IgD-negative memory B cell (primary cell): Measurements from ENCODE around the gene YJU2. TPM values are rescaled to one million over a fixed set of nuclear protein-coding genes. Genes with fewer than 3 reads are reported as not detected.

Source experiments
- H3K27ac Mint-ChIP-seq, 3 donors: one replicate each; pipeline ENCODE4 v1.8.0; 2020 to 2022; ENCODE audit warnings: mild to moderate bottlenecking in 3 of 3, mixed read lengths in 3 of 3, moderate library complexity in 1 of 3
- H3K27me3 Mint-ChIP-seq: one replicate; pipeline ENCODE4 v1.8.0; 2021; ENCODE audit warnings: mixed read lengths
- H3K36me3 Mint-ChIP-seq: one replicate; pipeline ENCODE4 v1.8.0; 2020; ENCODE audit warnings: mild to moderate bottlenecking, mixed read lengths
- H3K4me1 Mint-ChIP-seq, 3 donors: one replicate each; pipeline ENCODE4 v1.8.0; 2020 to 2022; ENCODE audit warnings: mixed read lengths in 3 of 3, mild to moderate bottlenecking in 1 of 3
- H3K4me3 Mint-ChIP-seq, 4 donors: one replicate each; pipeline ENCODE4 v1.8.0; 2020 to 2022; ENCODE audit warnings: mild to moderate bottlenecking in 4 of 4, mixed read lengths in 4 of 4, moderate library complexity in 3 of 4
- H3K9me3 Mint-ChIP-seq, 3 donors: one replicate each; pipeline ENCODE4 v1.8.0; 2020 to 2021; ENCODE audit warnings: mixed read lengths in 3 of 3, mild to moderate bottlenecking in 1 of 3
- polyA plus RNA-seq: library from polyadenylated mRNA; unstranded; fragments of 300-500 nt; fragmentation: Illumina TruSeq; gene quantifications from one replicate; pipeline ENCODE4 v1.2.3, GENCODE V29; 2021

YJU2 gene
- polyA plus RNA-seq, 1 donor from 2014 or later: 45.6 TPM

- Mint-ChIP-seq H3K4me1 (no peaks in the 10 kb centered on the region), H3K27me3 (peaks cover 8% of the 10 kb centered on the region), H3K4me3 (no peak overlapping the region), H3K27ac (peak overlapping the region in 1 of 3 donors; percentile 76), H3K9me3 (peaks cover 0 to 2% (median 0%) of the 10 kb centered on the region in 3 donors), H3K36me3 (no peaks in the 10 kb centered on the region)
Measured at GRCh38 chr19:4291184-4291732, 44.4 kb downstream of the YJU2 start.

- peaks cover 0 to 2% (median 0%) of the 10 kb centered on the region in 3 donors for H3K9me3 Mint-ChIP-seq
- no peak overlapping the region for H3K27ac Mint-ChIP-seq
- no peak overlapping the region for H3K4me3 Mint-ChIP-seq
- peaks cover 10% of the 10 kb centered on the region for H3K27me3 Mint-ChIP-seq
- H3K36me3 Mint-ChIP-seq: no peaks in the 10 kb centered on the region
- no peaks in the 10 kb centered on the region for H3K4me1 Mint-ChIP-seq
Measured at GRCh38 chr19:4292515-4292914, 45.6 kb downstream of the YJU2 start.

GRCh38 chr19:4294389-4294788, 47.5 kb downstream of the YJU2 start:
- no peaks in the 10 kb centered on the region for H3K4me1 Mint-ChIP-seq
- H3K27me3 Mint-ChIP-seq: peaks cover 5% of the 10 kb centered on the region
- no peak overlapping the region for H3K27ac Mint-ChIP-seq
- H3K36me3 Mint-ChIP-seq: no peaks in the 10 kb centered on the region
- H3K4me3 Mint-ChIP-seq: no peak overlapping the region
- no peaks in the 10 kb centered on the region for H3K9me3 Mint-ChIP-seq

GRCh38 chr19:4295972-4296771, 49.3 kb downstream of the YJU2 start:
- Mint-ChIP-seq H3K4me1 (no peaks in the 10 kb centered on the region), H3K4me3 (no peak overlapping the region), H3K27me3 (peaks cover 8% of the 10 kb centered on the region), H3K36me3 (no peaks in the 10 kb centered on the region), H3K27ac (no peak overlapping the region), H3K9me3 (no peaks in the 10 kb centered on the region)

DNA sequence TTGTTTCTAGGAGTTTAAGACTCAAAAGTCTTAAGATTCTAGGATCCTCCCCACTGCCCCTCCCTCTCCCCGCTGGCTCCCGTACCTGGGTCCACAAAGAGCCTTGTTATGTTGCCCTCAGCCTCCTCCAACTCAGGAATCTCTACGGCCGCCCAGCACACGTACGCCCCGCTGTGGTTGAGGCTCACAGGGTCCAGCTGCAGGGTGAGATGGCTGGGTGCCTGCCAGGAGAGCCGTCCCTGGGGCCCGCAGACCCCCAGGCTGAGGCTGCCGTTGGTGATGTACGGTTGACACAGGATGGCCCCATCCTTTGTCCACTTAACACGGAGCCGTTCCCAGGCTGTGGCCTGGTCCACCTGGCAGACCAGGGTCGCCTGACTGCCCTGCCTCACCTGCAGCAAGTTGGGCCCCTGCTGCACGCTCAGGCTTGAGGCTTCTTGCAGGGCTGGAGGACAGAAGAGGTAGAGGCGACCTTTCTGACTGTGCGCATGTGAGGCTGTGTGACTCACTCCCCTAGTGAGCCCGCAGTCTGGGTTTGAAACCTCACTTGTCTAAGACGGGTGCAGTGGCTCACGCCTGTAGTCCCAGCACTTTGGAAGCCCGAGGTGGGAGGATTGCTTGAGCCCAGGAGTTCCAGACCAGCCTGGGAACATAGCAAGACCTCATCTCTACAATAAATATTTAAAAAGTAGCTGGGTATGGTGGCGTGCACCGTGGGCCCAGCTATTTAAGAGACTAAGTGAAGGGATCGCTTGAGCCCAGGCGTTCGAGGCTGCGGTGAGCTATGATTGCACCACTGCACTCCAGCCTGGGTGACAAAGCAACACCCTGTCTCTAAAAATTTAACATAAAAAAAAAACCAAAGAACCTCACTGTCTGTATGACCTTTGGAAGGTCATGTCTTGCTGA, 51.3 kb downstream of the YJU2 start:
- peaks cover 8% of the 10 kb centered on the region for H3K27me3 Mint-ChIP-seq
- no peaks in the 10 kb centered on the region for H3K4me1 Mint-ChIP-seq
- no peak overlapping the region for H3K4me3 Mint-ChIP-seq
- no peak overlapping the region for H3K27ac Mint-ChIP-seq
- H3K9me3 Mint-ChIP-seq: no peaks in the 10 kb centered on the region
- H3K36me3 Mint-ChIP-seq: no peaks in the 10 kb centered on the region

GRCh38 chr19:4298810-4299550, 52.1 kb downstream of the YJU2 start:
- H3K4me1 Mint-ChIP-seq: no peaks in the 10 kb centered on the region
- no peak overlapping the region for H3K27ac Mint-ChIP-seq
- no peak overlapping the region for H3K4me3 Mint-ChIP-seq
- H3K27me3 Mint-ChIP-seq: peaks cover 10% of the 10 kb centered on the region
- no peaks in the 10 kb centered on the region for H3K36me3 Mint-ChIP-seq
- H3K9me3 Mint-ChIP-seq: no peaks in the 10 kb centered on the region

DNA sequence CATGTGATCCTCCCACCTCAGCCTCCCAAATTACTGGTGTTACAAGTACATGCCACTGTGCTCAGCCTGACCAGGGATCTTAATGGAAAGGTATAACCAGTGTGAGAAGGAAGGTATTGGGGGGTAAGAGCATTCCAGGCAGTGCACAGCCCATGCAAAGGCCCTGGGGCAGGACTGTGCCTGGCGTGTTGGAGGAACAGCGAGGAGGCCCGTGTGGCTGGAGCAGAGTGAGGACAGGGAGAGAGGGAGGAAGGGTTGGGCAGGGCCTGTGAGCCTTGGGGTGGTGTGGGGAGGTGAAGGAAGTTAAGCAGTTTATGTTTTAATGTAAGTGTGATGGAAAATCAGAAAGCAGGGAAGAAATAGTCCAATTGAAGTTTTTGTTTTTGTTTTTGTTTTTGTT, 53.7 kb downstream of the YJU2 start:
- peak overlapping the region in 1 of 4 donors; percentile 34 for H3K4me3 Mint-ChIP-seq
- H3K27me3 Mint-ChIP-seq: peaks cover 11% of the 10 kb centered on the region
- peak overlapping the region in 1 of 3 donors; percentile 55 for H3K27ac Mint-ChIP-seq
- H3K4me1 Mint-ChIP-seq: peaks cover 0 to 3% (median 0%) of the 10 kb centered on the region in 3 donors
- no peaks in the 10 kb centered on the region for H3K9me3 Mint-ChIP-seq
- H3K36me3 Mint-ChIP-seq: no peaks in the 10 kb centered on the region

DNA sequence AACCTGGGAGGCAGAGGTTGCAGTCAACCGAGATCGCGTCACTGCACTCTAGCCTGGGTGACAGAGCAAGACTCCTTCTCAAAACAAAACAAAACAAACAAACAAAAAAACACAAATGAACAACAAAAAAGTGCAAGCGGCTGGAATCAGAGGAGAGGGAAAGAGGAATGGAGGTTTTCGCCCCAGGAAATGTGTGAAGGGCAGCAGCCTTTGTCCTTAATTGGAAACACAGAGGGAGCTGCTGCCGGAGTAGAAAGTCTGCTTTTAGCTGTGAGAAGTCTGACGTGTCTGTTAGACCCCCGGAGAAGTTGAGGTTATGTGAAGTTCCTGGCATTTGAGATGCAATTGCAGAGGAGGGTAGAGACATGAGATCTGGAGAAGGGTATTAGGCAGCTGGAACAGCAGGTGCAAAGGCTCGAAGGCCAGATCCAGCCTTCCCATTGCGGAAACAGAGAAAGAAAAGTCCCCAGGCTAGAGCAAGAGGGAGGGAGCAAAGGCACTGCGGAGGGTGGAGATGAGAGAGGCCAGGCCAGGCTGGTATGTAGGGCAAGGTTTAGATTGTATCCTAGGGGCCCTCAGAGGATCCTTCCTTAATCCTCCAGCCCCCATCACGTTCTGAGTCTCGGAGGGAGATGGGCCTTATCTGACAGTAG, 54.8 kb downstream of the YJU2 start:
- peaks cover 0 to 3% (median 0%) of the 10 kb centered on the region in 3 donors for H3K4me1 Mint-ChIP-seq
- peak overlapping the region in 2 of 4 donors; percentile 64 to 74 for H3K4me3 Mint-ChIP-seq

DNA sequence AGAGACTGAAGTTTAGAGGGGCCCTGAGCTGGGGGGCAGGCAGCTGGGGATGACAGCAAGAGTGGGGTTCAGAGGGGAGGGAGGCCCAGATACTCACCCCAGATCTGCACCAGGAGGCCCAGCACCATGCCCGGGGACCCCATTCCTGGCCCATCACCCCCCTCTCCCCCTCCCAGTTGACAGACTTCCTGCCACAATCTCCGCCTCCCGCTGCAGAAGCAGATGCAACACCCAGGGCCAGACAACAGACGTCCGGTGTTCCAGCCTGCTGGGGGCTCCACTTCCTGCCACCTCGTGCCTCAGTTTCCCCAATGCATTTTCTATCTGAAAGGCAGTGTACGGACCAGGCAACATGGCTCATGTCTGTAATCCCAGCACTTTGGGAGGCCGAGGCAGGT, 55.4 kb downstream of the YJU2 start, which contains the start of gene TMIGD2:
TMIGD2 (minus strand) TSS at position 147 of the 398 bp plus-strand sequence; CDS start at position 143, 4 bp downstream.
- Mint-ChIP-seq H3K27ac (no peak within 1 kb of the TSS), H3K4me3 (peak within 1 kb of the TSS in 2 of 4 donors; percentile 64 to 74), H3K27me3 (peaks cover 9% of the 10 kb centered on the region), H3K4me1 (peaks cover 0 to 3% (median 0%) of the 10 kb centered on the region in 3 donors), H3K9me3 (no peaks in the 10 kb centered on the region), H3K36me3 (no peaks in the 10 kb centered on the region)

More for the DNA sequence above, 54.8 kb downstream of the YJU2 start:
- no peaks in the 10 kb centered on the region for H3K36me3 Mint-ChIP-seq
- peaks cover 9% of the 10 kb centered on the region for H3K27me3 Mint-ChIP-seq
- no peaks in the 10 kb centered on the region for H3K9me3 Mint-ChIP-seq
- no peak overlapping the region for H3K27ac Mint-ChIP-seq

DNA sequence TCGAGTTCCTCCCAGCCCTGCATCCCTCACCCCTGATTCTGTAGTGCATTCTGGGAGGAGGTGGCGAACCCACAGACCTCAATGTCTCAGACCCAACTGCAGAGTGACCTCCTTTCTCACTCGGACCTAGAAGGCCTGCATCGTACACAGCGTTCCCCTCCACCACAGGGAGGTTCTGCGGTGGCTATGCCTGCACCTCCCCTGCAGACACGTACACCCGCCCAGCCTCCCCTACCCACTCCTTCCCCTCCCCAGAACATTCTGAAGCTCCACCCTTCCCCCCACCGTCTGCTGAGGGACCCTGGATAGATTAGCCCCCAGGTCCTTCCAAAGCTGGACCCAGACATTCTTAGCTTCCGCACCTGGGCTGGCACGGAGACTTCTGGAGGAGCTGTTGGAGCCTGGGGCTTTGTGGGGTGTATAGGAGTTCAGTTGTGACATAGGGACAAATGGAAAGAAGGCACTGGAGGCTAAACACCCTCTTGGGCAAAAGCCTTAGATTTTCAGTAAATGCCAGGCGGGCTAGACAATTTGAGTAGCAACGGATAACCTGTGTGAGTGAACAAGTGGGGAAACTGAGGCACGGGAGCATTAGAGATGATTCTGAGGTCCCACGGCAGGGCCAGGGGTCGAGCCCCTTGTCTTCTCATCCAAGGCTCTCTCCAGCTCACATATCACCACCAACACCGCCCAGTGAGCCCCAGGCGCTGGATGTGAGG, 57.1 kb downstream of the YJU2 start:
- Mint-ChIP-seq H3K27ac (peak overlapping the region in 1 of 3 donors; percentile 81), H3K36me3 (no peaks in the 10 kb centered on the region), H3K4me1 (peaks cover 0 to 3% (median 0%) of the 10 kb centered on the region in 3 donors), H3K4me3 (peak overlapping the region in 2 of 4 donors; percentile 76 to 88), H3K27me3 (peaks cover 9% of the 10 kb centered on the region), H3K9me3 (no peaks in the 10 kb centered on the region)

DNA sequence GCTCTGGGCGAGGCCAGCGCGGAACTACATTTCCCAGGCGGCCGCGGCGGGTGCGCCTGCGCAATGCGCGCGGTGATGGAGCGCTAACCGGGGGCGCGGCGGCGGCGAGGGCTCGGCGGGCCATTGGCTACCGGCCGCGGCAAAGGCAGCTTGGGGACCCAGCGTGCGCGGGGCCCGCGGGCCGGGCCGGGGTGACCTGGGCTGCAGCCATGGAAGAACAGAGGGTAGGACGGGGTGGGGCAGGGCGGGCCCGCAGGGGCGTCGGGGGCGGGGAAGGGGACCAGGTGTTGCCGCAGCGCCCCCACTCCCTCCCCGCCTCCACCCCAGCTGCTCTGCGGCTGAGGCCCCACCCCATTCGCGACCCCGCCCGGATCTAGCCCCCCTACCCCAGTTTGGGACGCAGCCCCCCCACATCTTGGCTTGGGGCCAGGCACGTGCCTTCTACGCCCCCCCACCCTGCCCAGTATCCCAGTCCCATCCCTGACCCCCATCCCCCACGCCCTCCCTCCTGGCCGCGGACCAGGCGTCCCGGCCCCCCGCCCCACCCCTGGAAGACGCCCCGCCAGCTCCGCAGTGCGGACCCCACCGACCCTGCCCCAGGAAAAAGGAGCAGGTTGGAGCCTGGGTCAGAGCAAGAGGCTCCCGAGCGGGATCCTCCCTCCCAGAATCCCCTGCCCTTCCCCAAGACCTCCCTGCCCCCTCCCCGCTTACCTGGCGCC, 57.8 kb downstream of the YJU2 start, which contains the start of gene FSD1:
FSD1 (plus strand) TSS at position 61 of the 719 bp plus-strand sequence; CDS start at position 210, 149 bp downstream.
- no peaks in the 10 kb centered on the region for H3K9me3 Mint-ChIP-seq
- peak within 1 kb of the TSS in 2 of 3 donors; percentile 50 to 81 for H3K27ac Mint-ChIP-seq
- H3K27me3 Mint-ChIP-seq: peaks cover 9% of the 10 kb centered on the region
- peak within 1 kb of the TSS in 2 of 4 donors; percentile 82 to 88 for H3K4me3 Mint-ChIP-seq
- H3K4me1 Mint-ChIP-seq: peaks cover 0 to 3% (median 0%) of the 10 kb centered on the region in 3 donors
- H3K36me3 Mint-ChIP-seq: no peaks in the 10 kb centered on the region

DNA sequence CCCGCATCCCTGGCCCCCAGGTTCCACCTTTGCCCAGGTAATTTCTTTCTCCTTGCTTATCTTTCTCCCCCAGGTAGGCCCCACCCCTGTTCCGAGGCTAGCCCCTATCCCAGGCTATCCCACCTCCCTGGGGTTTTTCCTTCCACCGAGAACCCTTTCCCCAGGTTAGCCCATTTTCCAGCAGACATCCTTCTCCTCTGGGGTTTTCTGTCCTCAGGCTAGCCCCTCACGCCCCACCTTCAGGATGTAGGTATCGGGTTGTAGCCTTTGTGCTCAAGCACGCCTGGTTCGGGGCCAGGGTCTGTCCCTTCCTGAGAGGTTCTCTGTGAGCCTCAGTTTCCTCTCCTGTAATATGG, 58.4 kb downstream of the YJU2 start:
- no peaks in the 10 kb centered on the region for H3K9me3 Mint-ChIP-seq
- peak overlapping the region in 2 of 4 donors; percentile 79 to 82 for H3K4me3 Mint-ChIP-seq
- peaks cover 0 to 3% (median 0%) of the 10 kb centered on the region in 3 donors for H3K4me1 Mint-ChIP-seq
- peak overlapping the region in 1 of 3 donors; percentile 50 for H3K27ac Mint-ChIP-seq
- no peaks in the 10 kb centered on the region for H3K36me3 Mint-ChIP-seq
- H3K27me3 Mint-ChIP-seq: peaks cover 9% of the 10 kb centered on the region

GRCh38 chr19:4305659-4306058, 58.8 kb downstream of the YJU2 start:
- peaks cover 0 to 3% (median 0%) of the 10 kb centered on the region in 3 donors for H3K4me1 Mint-ChIP-seq
- peaks cover 7% of the 10 kb centered on the region for H3K27me3 Mint-ChIP-seq
- H3K36me3 Mint-ChIP-seq: no peaks in the 10 kb centered on the region
- peak overlapping the region in 1 of 4 donors; percentile 79 for H3K4me3 Mint-ChIP-seq
- peak overlapping the region in 1 of 3 donors; percentile 50 for H3K27ac Mint-ChIP-seq
- no peaks in the 10 kb centered on the region for H3K9me3 Mint-ChIP-seq
